HCT116 (cell line): ENCODE results near the gene CFAP46. TPM values are rescaled to one million over a fixed set of nuclear protein-coding genes. Genes with fewer than 3 reads are reported as not detected.

Experiments
- ATAC-seq: fragments of 200-7000 bp; cut with Tn5 transposase; 2 replicates; pipeline ENCODE4 v1.9.1; 2020; ENCODE audit warnings: mild to moderate bottlenecking, moderate library complexity
- BruUV-seq: library from RNA; stranded (reverse); fragments of 400-500 nt; replicated peaks from 2 replicates; lab custom pipeline; 2021; lab: Mats Ljungman, UMichigan
- CTCF ChIA-PET: fragments of 300-600 bp; sonication (Branson Sonifier 250); formaldehyde crosslinking; loops from one replicate; lab custom pipeline; 2021; ENCODE audit warnings: antibody characterized with exemption; lab: Charles Lee
- POLR2A ChIA-PET: fragments of 300-600, 350-600 bp; sonication (Branson Sonifier 250); formaldehyde crosslinking; loops from one replicate; lab custom pipeline; 2021; ENCODE audit warnings: antibody characterized with exemption; lab: Charles Lee
- RAD21 ChIA-PET, 2 experiments: fragments of 300-600 bp; sonication (Branson Sonifier 250); formaldehyde crosslinking; loops; one replicate each; lab custom pipeline; 2023; ENCODE audit warnings: low total read pairs in 2 of 2; ENCODE audit not compliant: uncharacterized antibody in 2 of 2, unreplicated experiment in 2 of 2, low non-redundant PET in 1 of 2; lab: Charles Lee
- DNase-seq: peaks from one replicate; pipeline ENCODE4 v3.0.0-alpha.2; 2010; ENCODE audit warnings: low read depth, low spot score
- H2AFZ ChIP-seq: fragments of 200-600 bp; shearing (Covaris generic), sonication (generic); 2 replicates; pipeline ENCODE4 v1.6.1; 2017; ENCODE audit warnings: low read depth, mixed run types, mixed read lengths, antibody characterized with exemption, low read length; ENCODE audit not compliant: poor library complexity, severe bottlenecking
- H3K27ac ChIP-seq: 2 replicates; pipeline ENCODE4 v1.5.1; 2012; ENCODE audit warnings: low read depth, low read length
- H3K27me3 ChIP-seq: fragments of 200-600 bp; sonication (generic); 2 replicates; pipeline ENCODE4 v1.6.1; 2016; ENCODE audit warnings: mixed run types, low read length, mixed read lengths; ENCODE audit not compliant: insufficient read depth
- H3K36me3 ChIP-seq, 2 experiments: fragments of 200-500 bp in 1 of 2; fragments of 200-600 bp in 1 of 2; sonication (Bioruptor generic) in 1 of 2; sonication (generic) in 1 of 2; 2 replicates each; pipeline versions ENCODE4 v1.5.1 to v1.6.1; 2014 to 2016; ENCODE audit warnings: low read length in 2 of 2, inconsistent platforms in 1 of 2, mixed read lengths in 1 of 2, mixed run types in 1 of 2; ENCODE audit not compliant: insufficient read depth in 2 of 2, control insufficient read depth in 1 of 2
- H3K4me1 ChIP-seq, 2 experiments: fragments of 200-600 bp in 1 of 2; sonication (generic) in 1 of 2; 2 replicates each; pipeline versions ENCODE4 v1.5.1 to v1.6.1; 2012 to 2017; ENCODE audit warnings: low read length in 2 of 2, inconsistent platforms in 1 of 2, mild to moderate bottlenecking in 1 of 2, mixed read lengths in 1 of 2, mixed run types in 1 of 2, moderate library complexity in 1 of 2; ENCODE audit not compliant: insufficient read depth in 2 of 2, control insufficient read depth in 1 of 2
- H3K4me2 ChIP-seq: fragments of 200-600 bp; sonication (generic); 2 replicates; pipeline ENCODE4 v1.6.1; 2017; ENCODE audit warnings: mixed run types, low read length, mixed read lengths
- H3K4me3 ChIP-seq, 2 experiments: fragments of 200-600 bp in 1 of 2; sonication (generic) in 1 of 2; replicated peaks in 1 of 2; 2 replicates each; pipeline ENCODE4 v1.5.1; 2011 to 2016; ENCODE audit warnings: low read length in 2 of 2, control low read depth in 1 of 2, low read depth in 1 of 2, mild to moderate bottlenecking in 1 of 2, mixed read lengths in 1 of 2, mixed run types in 1 of 2
- H3K79me2 ChIP-seq: fragments of 200-600 bp; sonication (generic); 2 replicates; pipeline ENCODE4 v1.6.1; 2017; ENCODE audit warnings: mild to moderate bottlenecking, mixed run types, low read length, moderate library complexity, mixed read lengths; ENCODE audit not compliant: insufficient read depth
- H3K9ac ChIP-seq: fragments of 200-600 bp; sonication (generic); 2 replicates; pipeline ENCODE4 v1.6.1; 2016; ENCODE audit warnings: low read length, mixed read lengths
- H3K9me2 ChIP-seq: fragments of 200-600 bp; sonication (generic), shearing (Covaris generic); 2 replicates; pipeline ENCODE4 v1.6.1; 2017; ENCODE audit warnings: mixed run types, mild to moderate bottlenecking, moderate library complexity; ENCODE audit not compliant: insufficient read depth
- H3K9me3 ChIP-seq, 2 experiments: fragments of 200-500 bp in 1 of 2; fragments of 200-600 bp in 1 of 2; sonication (Bioruptor generic) in 1 of 2; sonication (generic) in 1 of 2; 2 replicates each; pipeline ENCODE4 v1.6.1; 2014 to 2017; ENCODE audit warnings: low read length in 2 of 2, mixed read lengths in 2 of 2, inconsistent platforms in 1 of 2, low read depth in 1 of 2, mild to moderate bottlenecking in 1 of 2, mixed run types in 1 of 2, moderate library complexity in 1 of 2; ENCODE audit not compliant: control insufficient read depth in 1 of 2, insufficient read depth in 1 of 2
- H4K20me1 ChIP-seq: fragments of 200-600 bp; sonication (generic), shearing (Covaris generic); 2 replicates; pipeline ENCODE4 v1.6.1; 2017; ENCODE audit warnings: mixed run types, mild to moderate bottlenecking, moderate library complexity; ENCODE audit not compliant: insufficient read depth
- CBX3 ChIP-seq: IDR thresholded peaks from 2 replicates; pipeline ENCODE4 v1.6.1; 2012; ENCODE audit warnings: low read depth
- EGR1 ChIP-seq: IDR thresholded peaks from 2 replicates; pipeline ENCODE4 v1.6.1; 2012; ENCODE audit warnings: low read depth
- ELF1 ChIP-seq: IDR thresholded peaks from 2 replicates; pipeline ENCODE4 v1.6.1; 2012; ENCODE audit warnings: low read depth, borderline replicate concordance
- FOSL1 ChIP-seq: IDR thresholded peaks from 2 replicates; pipeline ENCODE4 v1.6.1; 2012; ENCODE audit warnings: low read depth
- JUND ChIP-seq: IDR thresholded peaks from 2 replicates; pipeline ENCODE4 v1.6.1; 2012
- POLR2AphosphoS5 ChIP-seq: IDR thresholded peaks from 2 replicates; pipeline ENCODE4 v1.6.1; 2011; ENCODE audit warnings: mild to moderate bottlenecking, low read depth, low read length, moderate library complexity
- TCF7L2 ChIP-seq: IDR thresholded peaks from 2 replicates; pipeline ENCODE4 v1.7.0; 2011; ENCODE audit warnings: borderline replicate concordance, inconsistent platforms; ENCODE audit not compliant: insufficient read depth, insufficient read length; ENCODE audit errors: extremely low read depth
- YY1 ChIP-seq: IDR thresholded peaks from 2 replicates; pipeline ENCODE4 v1.6.1; 2011; ENCODE audit warnings: low read length, low read depth, moderate library complexity, mild to moderate bottlenecking; ENCODE audit not compliant: insufficient replicate concordance; ENCODE audit errors: extremely low read depth
- ZFX ChIP-seq: fragments of 450-650 bp; IDR thresholded peaks from 2 replicates; pipeline ENCODE4 v1.6.1; 2017
- intact Hi-C: fragments of 100-400 bp; cut with micrococcal nuclease; formaldehyde crosslinking; loops from 2 replicates; pipeline ENCODE4 v1.10.0; 2022
- total RNA-seq: library from RNA; stranded (reverse); gene quantifications from one replicate; pipeline ENCODE4 v1.2.1, GENCODE V29; 2021; ENCODE audit not compliant: unreplicated experiment
- TF ChIP-seq, protein P1 (sequence below): IDR thresholded peaks from 2 replicates; pipeline ENCODE4 v1.6.1; 2012
- TF ChIP-seq, protein P2 (sequence below): IDR thresholded peaks from 2 replicates; pipeline ENCODE4 v1.6.1; 2012; ENCODE audit warnings: low read depth
- TF ChIP-seq, protein P3 (sequence below): IDR thresholded peaks from 2 replicates; pipeline ENCODE4 v1.6.1; 2011; ENCODE audit warnings: mild to moderate bottlenecking, low read length, moderate library complexity; ENCODE audit not compliant: insufficient replicate concordance; ENCODE audit errors: extremely low read depth
- TF ChIP-seq, protein P4 (sequence below), 3 experiments: fragments of 200-600 bp in 1 of 3; sonication (generic) in 1 of 3; IDR thresholded peaks in 2 of 3; conservative IDR thresholded peaks in 1 of 3; 2 replicates each; pipeline ENCODE4 v1.5.1; 2012 to 2017; ENCODE audit warnings: low read depth in 2 of 3, low read length in 2 of 3, antibody characterized with exemption in 1 of 3, borderline replicate concordance in 1 of 3, control low read depth in 1 of 3, mild to moderate bottlenecking in 1 of 3, mixed read lengths in 1 of 3, mixed run types in 1 of 3, moderate library complexity in 1 of 3; ENCODE audit not compliant: insufficient read depth in 1 of 3

The CFAP46 gene
- total RNA-seq, 1 experiment from 2014 or later: 1.4 TPM

DNA sequence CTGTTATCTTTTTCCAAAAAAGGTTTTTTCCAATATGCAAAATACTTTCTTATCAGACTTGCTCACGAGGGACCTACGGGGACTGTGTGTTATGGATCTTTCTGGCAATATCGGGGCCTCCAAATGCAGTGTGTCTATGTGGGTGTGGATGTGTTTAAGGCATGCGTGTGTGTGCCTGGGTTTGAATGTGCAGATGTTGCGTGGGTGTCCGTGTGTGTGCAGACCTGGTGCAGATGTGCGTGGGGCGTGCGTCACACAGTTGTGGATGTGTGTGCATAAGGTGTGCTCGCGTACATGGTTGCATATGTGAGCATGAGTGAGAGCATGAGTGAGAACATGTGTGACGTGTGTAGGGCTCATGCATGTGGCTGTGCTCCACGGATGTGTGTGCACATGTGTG lies 176.1 kb downstream of the CFAP46 start:
- H3K36me3 ChIP-seq: no peaks in the 10 kb centered on the region
- ChIA-PET CTCF (no interaction called here), POLR2A (no interaction called here), RAD21 (no interaction called here)
- H3K4me1 ChIP-seq: no peaks in the 10 kb centered on the region
- no TSS peak for BruUV-seq
- H3K27me3 ChIP-seq: no peaks in the 10 kb centered on the region
- H3K4me3 ChIP-seq: no peak overlapping the region
- ATAC-seq: no peak
- no peak overlapping the region for H3K27ac ChIP-seq
- no peaks in the 10 kb centered on the region for H3K9me2 ChIP-seq
- DNase-seq: no peak
- H4K20me1 ChIP-seq: no peaks in the 10 kb centered on the region
- TF ChIP-seq ELF1 (no peak), YY1 (no peak)
- intact Hi-C loops: no loop called here
- H3K79me2 ChIP-seq: no peaks in the 10 kb centered on the region
- H3K9ac ChIP-seq: no peak overlapping the region
- no peak overlapping the region for H2AFZ ChIP-seq
- no peak overlapping the region for H3K4me2 ChIP-seq
- no peaks in the 10 kb centered on the region for H3K9me3 ChIP-seq

DNA sequence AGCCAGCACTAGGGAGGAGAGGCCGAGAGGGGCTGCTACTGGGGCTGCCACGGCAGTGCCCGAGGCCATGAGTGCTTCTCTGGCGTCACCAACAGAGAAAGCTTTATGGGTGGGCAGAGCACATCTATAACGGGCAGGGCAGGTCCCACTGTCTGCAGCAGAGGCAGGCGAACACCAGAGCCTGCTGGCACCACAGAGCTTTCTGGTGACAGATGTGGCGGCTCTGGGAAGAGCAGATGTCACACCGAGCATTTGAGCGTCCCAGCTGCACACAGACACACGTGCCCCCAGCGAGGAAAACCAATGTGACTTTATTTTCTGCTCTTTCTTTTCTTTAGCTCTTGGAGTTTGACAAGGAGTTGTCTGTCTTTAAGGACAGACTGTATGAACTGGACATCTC lies 176.9 kb downstream of the CFAP46 start:
- Histone ChIP-seq H4K20me1 (no peaks in the 10 kb centered on the region), H3K4me2 (no peak overlapping the region), H3K36me3 (no peaks in the 10 kb centered on the region), H3K79me2 (no peaks in the 10 kb centered on the region), H2AFZ (no peak overlapping the region), H3K27me3 (no peaks in the 10 kb centered on the region), H3K4me3 (no peak overlapping the region), H3K9me2 (no peaks in the 10 kb centered on the region), H3K4me1 (no peaks in the 10 kb centered on the region), H3K27ac (no peak overlapping the region), H3K9ac (no peak overlapping the region), H3K9me3 (no peaks in the 10 kb centered on the region)
- POLR2A ChIA-PET: no interaction called here
- RAD21 ChIA-PET: no interaction called here
- CTCF ChIA-PET: no interaction called here
- no peak for ATAC-seq
- intact Hi-C loops: no loop called here
- BruUV-seq: no TSS peak
- DNase-seq: no peak
- TF ChIP-seq POLR2AphosphoS5 (no peak), ELF1 (no peak), FOSL1 (no peak), JUND (no peak), EGR1 (no peak), CBX3 (no peak), YY1 (no peak), TCF7L2 (no peak), ZFX (no peak)
- TF ChIP-seq, protein P1, sequence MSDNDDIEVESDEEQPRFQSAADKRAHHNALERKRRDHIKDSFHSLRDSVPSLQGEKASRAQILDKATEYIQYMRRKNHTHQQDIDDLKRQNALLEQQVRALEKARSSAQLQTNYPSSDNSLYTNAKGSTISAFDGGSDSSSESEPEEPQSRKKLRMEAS: no peak
- TF ChIP-seq, protein P2, sequence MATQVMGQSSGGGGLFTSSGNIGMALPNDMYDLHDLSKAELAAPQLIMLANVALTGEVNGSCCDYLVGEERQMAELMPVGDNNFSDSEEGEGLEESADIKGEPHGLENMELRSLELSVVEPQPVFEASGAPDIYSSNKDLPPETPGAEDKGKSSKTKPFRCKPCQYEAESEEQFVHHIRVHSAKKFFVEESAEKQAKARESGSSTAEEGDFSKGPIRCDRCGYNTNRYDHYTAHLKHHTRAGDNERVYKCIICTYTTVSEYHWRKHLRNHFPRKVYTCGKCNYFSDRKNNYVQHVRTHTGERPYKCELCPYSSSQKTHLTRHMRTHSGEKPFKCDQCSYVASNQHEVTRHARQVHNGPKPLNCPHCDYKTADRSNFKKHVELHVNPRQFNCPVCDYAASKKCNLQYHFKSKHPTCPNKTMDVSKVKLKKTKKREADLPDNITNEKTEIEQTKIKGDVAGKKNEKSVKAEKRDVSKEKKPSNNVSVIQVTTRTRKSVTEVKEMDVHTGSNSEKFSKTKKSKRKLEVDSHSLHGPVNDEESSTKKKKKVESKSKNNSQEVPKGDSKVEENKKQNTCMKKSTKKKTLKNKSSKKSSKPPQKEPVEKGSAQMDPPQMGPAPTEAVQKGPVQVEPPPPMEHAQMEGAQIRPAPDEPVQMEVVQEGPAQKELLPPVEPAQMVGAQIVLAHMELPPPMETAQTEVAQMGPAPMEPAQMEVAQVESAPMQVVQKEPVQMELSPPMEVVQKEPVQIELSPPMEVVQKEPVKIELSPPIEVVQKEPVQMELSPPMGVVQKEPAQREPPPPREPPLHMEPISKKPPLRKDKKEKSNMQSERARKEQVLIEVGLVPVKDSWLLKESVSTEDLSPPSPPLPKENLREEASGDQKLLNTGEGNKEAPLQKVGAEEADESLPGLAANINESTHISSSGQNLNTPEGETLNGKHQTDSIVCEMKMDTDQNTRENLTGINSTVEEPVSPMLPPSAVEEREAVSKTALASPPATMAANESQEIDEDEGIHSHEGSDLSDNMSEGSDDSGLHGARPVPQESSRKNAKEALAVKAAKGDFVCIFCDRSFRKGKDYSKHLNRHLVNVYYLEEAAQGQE: no peak
- TF ChIP-seq, protein P3, sequence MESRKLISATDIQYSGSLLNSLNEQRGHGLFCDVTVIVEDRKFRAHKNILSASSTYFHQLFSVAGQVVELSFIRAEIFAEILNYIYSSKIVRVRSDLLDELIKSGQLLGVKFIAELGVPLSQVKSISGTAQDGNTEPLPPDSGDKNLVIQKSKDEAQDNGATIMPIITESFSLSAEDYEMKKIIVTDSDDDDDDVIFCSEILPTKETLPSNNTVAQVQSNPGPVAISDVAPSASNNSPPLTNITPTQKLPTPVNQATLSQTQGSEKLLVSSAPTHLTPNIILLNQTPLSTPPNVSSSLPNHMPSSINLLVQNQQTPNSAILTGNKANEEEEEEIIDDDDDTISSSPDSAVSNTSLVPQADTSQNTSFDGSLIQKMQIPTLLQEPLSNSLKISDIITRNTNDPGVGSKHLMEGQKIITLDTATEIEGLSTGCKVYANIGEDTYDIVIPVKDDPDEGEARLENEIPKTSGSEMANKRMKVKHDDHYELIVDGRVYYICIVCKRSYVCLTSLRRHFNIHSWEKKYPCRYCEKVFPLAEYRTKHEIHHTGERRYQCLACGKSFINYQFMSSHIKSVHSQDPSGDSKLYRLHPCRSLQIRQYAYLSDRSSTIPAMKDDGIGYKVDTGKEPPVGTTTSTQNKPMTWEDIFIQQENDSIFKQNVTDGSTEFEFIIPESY: no peak
- TF ChIP-seq, protein P4, sequence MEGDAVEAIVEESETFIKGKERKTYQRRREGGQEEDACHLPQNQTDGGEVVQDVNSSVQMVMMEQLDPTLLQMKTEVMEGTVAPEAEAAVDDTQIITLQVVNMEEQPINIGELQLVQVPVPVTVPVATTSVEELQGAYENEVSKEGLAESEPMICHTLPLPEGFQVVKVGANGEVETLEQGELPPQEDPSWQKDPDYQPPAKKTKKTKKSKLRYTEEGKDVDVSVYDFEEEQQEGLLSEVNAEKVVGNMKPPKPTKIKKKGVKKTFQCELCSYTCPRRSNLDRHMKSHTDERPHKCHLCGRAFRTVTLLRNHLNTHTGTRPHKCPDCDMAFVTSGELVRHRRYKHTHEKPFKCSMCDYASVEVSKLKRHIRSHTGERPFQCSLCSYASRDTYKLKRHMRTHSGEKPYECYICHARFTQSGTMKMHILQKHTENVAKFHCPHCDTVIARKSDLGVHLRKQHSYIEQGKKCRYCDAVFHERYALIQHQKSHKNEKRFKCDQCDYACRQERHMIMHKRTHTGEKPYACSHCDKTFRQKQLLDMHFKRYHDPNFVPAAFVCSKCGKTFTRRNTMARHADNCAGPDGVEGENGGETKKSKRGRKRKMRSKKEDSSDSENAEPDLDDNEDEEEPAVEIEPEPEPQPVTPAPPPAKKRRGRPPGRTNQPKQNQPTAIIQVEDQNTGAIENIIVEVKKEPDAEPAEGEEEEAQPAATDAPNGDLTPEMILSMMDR (IDR thresholded peaks at IDR 0.05 in 2 of 3, conservative IDR thresholded peaks at IDR 0.05 in 1 of 3; ENCODE audit: borderline replicate concordance in 1 of 3, insufficient read depth in 1 of 3, low read depth in 2 of 3, low read length in 2 of 3): no peak
